Heart left ventricle (tissue), 16 donors: ENCODE data around the gene SVEP1. TPM values are rescaled to one million over a fixed set of nuclear protein-coding genes. Genes with fewer than 3 reads are reported as not detected.
"Not testable (repeated sequence)": the region's sequence is repeated elsewhere in the genome, so short reads cannot be mapped to it uniquely, and the experiment has no call there.

ENCODE experiments used
- ATAC-seq, 4 donors: fragments of 200-7000 bp; cut with Tn5 transposase; one replicate each; pipeline ENCODE4 v1.9.1; 2020 to 2022; ENCODE audit warnings: moderate library complexity in 4 of 4, mild to moderate bottlenecking in 3 of 4, moderate number of reproducible peaks in 1 of 4
- DNase-seq, 5 donors: peaks; one replicate each; pipeline ENCODE4 v3.0.0-alpha.2; 2020
- H3K27ac ChIP-seq, 12 donors: fragments of 200-600 bp; sonication (generic) in 4 of 12; one replicate each; pipeline versions ENCODE4 v1.5.0 to v1.8.0; 2016 to 2022; ENCODE audit warnings: mild to moderate bottlenecking in 2 of 12
- H3K27me3 ChIP-seq, 9 donors: fragments of 200-600 bp; sonication (generic) in 2 of 9; one replicate each; pipeline versions ENCODE4 v1.5.1 to v1.8.0; 2016 to 2022; ENCODE audit warnings: mild to moderate bottlenecking in 3 of 9
- H3K36me3 ChIP-seq, 9 donors: fragments of 200-600 bp; sonication (generic) in 2 of 9; one replicate each; pipeline versions ENCODE4 v1.5.0 to v1.8.0; 2018 to 2022; ENCODE audit warnings: mild to moderate bottlenecking in 2 of 9
- H3K4me1 ChIP-seq, 12 donors: fragments of 200-600 bp; sonication (generic) in 4 of 12; one replicate each; pipeline versions ENCODE4 v1.5.0 to v1.8.0; 2016 to 2022; ENCODE audit warnings: mild to moderate bottlenecking in 3 of 12
- H3K4me3 ChIP-seq, 12 donors: fragments of 200-600 bp; sonication (generic) in 4 of 12; one replicate each; pipeline versions ENCODE4 v1.5.0 to v1.8.0; 2017 to 2022; ENCODE audit warnings: mild to moderate bottlenecking in 9 of 12, moderate library complexity in 4 of 12
- H3K9me3 ChIP-seq, 12 donors: fragments of 200-600 bp; sonication (generic) in 4 of 12; one replicate each; pipeline versions ENCODE4 v1.5.0 to v1.8.0; 2016 to 2022; ENCODE audit warnings: mild to moderate bottlenecking in 1 of 12
- CTCF ChIP-seq, 12 donors: fragments of 200-600 bp; sonication (generic) in 4 of 12; IDR thresholded peaks; one replicate each; pipeline versions ENCODE4 v1.5.0 to v1.8.0; 2018 to 2022; ENCODE audit warnings: antibody characterized with exemption in 12 of 12, mild to moderate bottlenecking in 5 of 12
- POLR2A ChIP-seq, 2 donors: fragments of 450-650 bp; IDR thresholded peaks; one replicate each; pipeline ENCODE4 v1.6.1; 2017; ENCODE audit warnings: antibody characterized with exemption in 2 of 2, mild to moderate bottlenecking in 2 of 2, moderate library complexity in 2 of 2
- WGBS, 4 donors: extraction: QIAGEN DNeasy Blood & Tissue Kit in 2 of 4; methylation state at CpG; one replicate each; pipeline versions ENCODE4 v1.1.5 to v1.1.7; 2013 to 2018; 5-methylcytosine and 5-hydroxymethylcytosine counted together
- intact Hi-C, 10 donors: fragments of 100-400 bp; cut with DNase I; formaldehyde crosslinking; loops; one replicate each; pipeline versions ENCODE4 v1.11.1 to v1.14.2; 2022
- polyA plus RNA-seq, 2 donors: library from polyadenylated mRNA; stranded (reverse); fragments of 200-250 nt; gene quantifications; one replicate each; pipeline ENCODE4 v1.2.3, GENCODE V29; 2013
- total RNA-seq, 9 donors: library from RNA; depleted of rRNA in 2 of 9; stranded (reverse); fragments of >200 nt in 2 of 9; fragmentation: NEBNext Ultra II Directional in 3 of 9; extraction: Animal tissue kit (Norgen Biotek cat#: 25700) in 3 of 9; gene quantifications; one replicate each; pipeline versions ENCODE4 v1.1.0 to v1.2.4, GENCODE V29; 2016 to 2023
- donor health status: ischemic (EF 13 %, LVEDD 7.1; RV severe dilation, severe dysfunction).
- donor health status: healthy with polysubstance abuse.
- donor health status: DM: no; HTN: yes; CAD: no.
- donor health status: DM: no; HTN: no; CAD: no.
- donor health status: ischemic (EF 25% LVEDD 6.9; RV normal size, moderate dysfunction).
- donor health status: ischemic (EF 25% LVEDD 5.7; RV mildly dilated, moderate dysfunction).
- donor health status: healthy.
- donor health status: DM: yes; HTN: yes; CAD: no.
- donor health status: ischemic (EF 35%, LVEDD 5.7; RV mildly dilated, moderate dysfunction).
- donor health status: nonischemic (EF 11% LVEDD 7.7; RV severe dilation, severe dysfunction).
- donor health status: DM: yes; HTN: yes; CAD: no.
- donor health status: PGD.
- donor health status: ischemic (EF 29% LVEDD 5.4; RV normal size, mild dysfunction).
- donor health status: nonischemic (EF 23%, LVEDD 6.1; RV moderate dilation, normal function).

Gene SVEP1
- total and polyA plus RNA-seq, 11 donors, result 0.50 to 34.4 (median 7.5) TPM

DNA sequence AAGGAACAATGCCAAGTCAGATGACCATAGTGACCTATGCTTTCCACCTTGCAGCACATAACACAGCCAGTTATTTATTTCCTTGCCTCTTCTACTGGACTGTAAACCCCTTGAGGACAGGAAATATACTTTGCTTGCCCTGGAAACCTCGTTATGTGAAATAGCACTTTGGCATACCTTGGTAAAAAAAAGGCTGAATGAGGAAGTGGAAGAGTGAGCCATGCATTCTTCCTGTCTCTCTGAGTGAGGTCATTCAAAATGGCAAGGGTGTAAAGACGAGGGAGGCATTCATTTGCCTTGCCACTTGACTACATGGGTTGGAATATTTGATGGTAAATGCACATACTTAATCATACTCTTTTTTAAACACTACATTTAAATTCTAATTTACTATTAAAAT, 42.8 kb upstream of the SVEP1 start:
- TF ChIP-seq POLR2A (IDR thresholded peaks at IDR 0.05) (no peak), CTCF (IDR thresholded peaks at IDR 0.05) (no peak)
- WGBS, 4 donors, result 64 to 79% (median 73%) methylated on average over 2 of the region's 2 CpGs

GRCh38 chr9:110620726-110621125, 41.2 kb upstream of the SVEP1 start:
- Histone ChIP-seq H3K4me1 (peaks cover 0 to 4% (median 0%) of the 10 kb centered on the region in 12 donors), H3K9me3 (no peaks in the 10 kb centered on the region), H3K36me3 (no peaks in the 10 kb centered on the region), H3K4me3 (no peak overlapping the region), H3K27me3 (no peaks in the 10 kb centered on the region), H3K27ac (no peak overlapping the region)
- intact Hi-C loops, result loop anchor here in 8 of 10 donors (5.0 to 10.0 kb wide), 6 partner anchors 166 to 1046 kb away; no protein-coding TSS in a partner anchor
- DNase-seq (no peak), ATAC-seq (no peak)
- 45 to 56% (median 47%) methylated on average over 3 of the region's 3 CpGs for WGBS, 4 donors
- no peak for TF ChIP-seq POLR2A (IDR thresholded peaks at IDR 0.05)
- no peak for TF ChIP-seq CTCF (IDR thresholded peaks at IDR 0.05)

More for the DNA sequence above, 42.8 kb upstream of the SVEP1 start:
- Histone ChIP-seq H3K36me3 (no peaks in the 10 kb centered on the region), H3K9me3 (no peaks in the 10 kb centered on the region), H3K27me3 (no peaks in the 10 kb centered on the region), H3K27ac (no peak overlapping the region), H3K4me1 (no peaks in the 10 kb centered on the region), H3K4me3 (no peak overlapping the region)
- ATAC-seq (no peak), DNase-seq (no peak)
- intact Hi-C loops, result loop anchor here in 8 of 10 donors (5.0 to 10.0 kb wide), 6 partner anchors 168 to 1048 kb away; no protein-coding TSS in a partner anchor

- Histone ChIP-seq H3K27ac (no peak overlapping the region), H3K4me1 (peaks cover 0 to 4% (median 0%) of the 10 kb centered on the region in 12 donors), H3K4me3 (no peak overlapping the region), H3K36me3 (no peaks in the 10 kb centered on the region), H3K9me3 (no peaks in the 10 kb centered on the region), H3K27me3 (no peaks in the 10 kb centered on the region)
- TF ChIP-seq POLR2A (IDR thresholded peaks at IDR 0.05) (no peak), CTCF (IDR thresholded peaks at IDR 0.05) (no peak)
- intact Hi-C loops, result loop anchor here (5.0 to 10.0 kb wide), 7 partner anchors 145 to 1045 kb away; no protein-coding TSS in a partner anchor
- no peak for DNase-seq
- ATAC-seq, result no peak
Measured at GRCh38 chr9:110619831-110620230, 40.3 kb upstream of the SVEP1 start.

GRCh38 chr9:110615498-110615897, 36.0 kb upstream of the SVEP1 start:
- Histone ChIP-seq H3K4me3 (no peak overlapping the region), H3K27me3 (no peaks in the 10 kb centered on the region), H3K27ac (no peak overlapping the region), H3K9me3 (no peaks in the 10 kb centered on the region), H3K36me3 (no peaks in the 10 kb centered on the region), H3K4me1 (peaks cover 0 to 4% (median 0%) of the 10 kb centered on the region in 12 donors)
- TF ChIP-seq POLR2A (IDR thresholded peaks at IDR 0.05) (no peak), CTCF (IDR thresholded peaks at IDR 0.05) (no peak)
- DNase-seq, result no peak
- ATAC-seq, result no peak
- intact Hi-C loops, result loop anchor here in 4 of 10 donors (10.0 kb wide), 2 partner anchors 141 to 161 kb away; no protein-coding TSS in a partner anchor
- 89 to 93% (median 91%) methylated on average over 4 of the region's 4 CpGs for WGBS, 4 donors

DNA sequence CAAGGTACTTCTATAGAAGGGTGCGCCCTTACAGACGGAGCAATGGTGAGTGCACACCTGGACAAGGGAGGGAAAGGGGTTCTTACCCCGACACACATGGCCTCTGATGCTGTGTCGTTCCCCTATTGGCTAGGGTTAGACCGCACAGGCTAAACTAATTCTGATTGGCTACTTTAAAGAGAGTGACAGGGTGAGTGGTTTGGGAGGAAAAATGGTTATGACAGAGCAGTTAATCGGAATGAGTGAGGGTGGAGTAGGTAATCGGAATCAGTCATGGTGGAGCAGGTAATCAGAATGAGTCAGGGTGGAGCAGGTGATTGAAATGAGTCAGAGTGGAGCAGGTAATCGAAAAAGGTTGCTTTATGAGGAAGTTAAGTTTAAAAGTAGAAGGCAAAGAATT, 35.0 kb upstream of the SVEP1 start:
- intact Hi-C loops, result loop anchor here in 4 of 10 donors (10.0 kb wide), 2 partner anchors 140 to 160 kb away; no protein-coding TSS in a partner anchor
- WGBS, 4 donors, result 78 to 95% (median 89%) methylated on average over 8 of the region's 8 CpGs

More for the DNA sequence above, 35.0 kb upstream of the SVEP1 start:
- H3K27ac ChIP-seq, H3K9me3 ChIP-seq, H3K27me3 ChIP-seq, H3K4me1 ChIP-seq, ATAC-seq, DNase-seq, H3K4me3 ChIP-seq, H3K36me3 ChIP-seq: not testable (repeated sequence)
